Fibroblast of lung (primary cell): ENCODE data around the gene LDB1. TPM values are rescaled to one million over a fixed set of nuclear protein-coding genes. Genes with fewer than 3 reads are reported as not detected.
A peak's percentile ranks its signal among the peaks of the same experiment; 100 is the strongest.

ENCODE experiments used
- DNase-seq, 2 donors: peaks; one replicate each; pipeline versions ENCODE4 v3.0.0 to v3.0.0-alpha.2; 2010; ENCODE audit warnings: low read depth in 2 of 2
- H2AFZ ChIP-seq: 2 replicates; pipeline ENCODE4 v1.5.1; 2012; ENCODE audit warnings: low read length, control low read depth, inconsistent platforms
- H3K27ac ChIP-seq: 2 replicates; pipeline ENCODE4 v1.5.1; 2011; ENCODE audit warnings: low read length, control low read depth; ENCODE audit not compliant: insufficient read depth
- H3K27me3 ChIP-seq: 2 replicates; pipeline ENCODE4 v1.5.1; 2011; ENCODE audit warnings: mild to moderate bottlenecking, low read length; ENCODE audit not compliant: control insufficient read depth, insufficient read depth
- H3K36me3 ChIP-seq: 2 replicates; pipeline ENCODE4 v1.5.1; 2011; ENCODE audit warnings: low read length; ENCODE audit not compliant: control insufficient read depth, insufficient read depth
- H3K4me1 ChIP-seq: 2 replicates; pipeline ENCODE4 v1.5.1; 2011; ENCODE audit warnings: low read length; ENCODE audit not compliant: control insufficient read depth, insufficient read depth; ENCODE audit errors: extremely low read depth
- H3K4me2 ChIP-seq: 2 replicates; pipeline ENCODE4 v1.5.1; 2011; ENCODE audit warnings: low read length, control low read depth; ENCODE audit not compliant: insufficient read depth; ENCODE audit errors: extremely low read depth
- H3K4me3 ChIP-seq, 4 experiments: fragments of 200-600 bp in 1 of 4; sonication (generic) in 1 of 4; replicated peaks in 1 of 4; 2 replicates each; pipeline ENCODE4 v1.5.1; 2011 to 2016; ENCODE audit warnings: low read length in 4 of 4, low read depth in 3 of 4, mild to moderate bottlenecking in 3 of 4, control low read depth in 2 of 4, inconsistent platforms in 1 of 4, mixed read lengths in 1 of 4; ENCODE audit not compliant: insufficient read depth in 1 of 4; ENCODE audit errors: control extremely low read depth in 1 of 4
- H3K79me2 ChIP-seq: 2 replicates; pipeline ENCODE4 v1.5.1; 2012; ENCODE audit warnings: mild to moderate bottlenecking, low read length, inconsistent platforms; ENCODE audit not compliant: control insufficient read depth, insufficient read depth
- H3K9ac ChIP-seq: 2 replicates; pipeline ENCODE4 v1.5.1; 2011; ENCODE audit warnings: mild to moderate bottlenecking, low read length, control low read depth; ENCODE audit not compliant: insufficient read depth
- H3K9me3 ChIP-seq: 2 replicates; pipeline ENCODE4 v1.5.1; 2012; ENCODE audit warnings: low read depth, low read length; ENCODE audit not compliant: control insufficient read depth, insufficient read depth
- H4K20me1 ChIP-seq: 2 replicates; pipeline ENCODE4 v1.5.1; 2011; ENCODE audit warnings: low read length; ENCODE audit not compliant: control insufficient read depth, insufficient read depth; ENCODE audit errors: extremely low read depth
- CTCF ChIP-seq, 2 donors: IDR thresholded peaks in 1 of 2; conservative IDR thresholded peaks in 1 of 2; 1 replicate in 1 of 2; 2 replicates in 1 of 2; pipeline ENCODE4 v1.5.1; 2011 to 2012; ENCODE audit warnings: low read length in 2 of 2, control low read depth in 1 of 2, inconsistent platforms in 1 of 2, low read depth in 1 of 2, mild to moderate bottlenecking in 1 of 2
- EZH2 ChIP-seq: IDR thresholded peaks from 2 replicates; pipeline ENCODE4 v1.5.1; 2012; ENCODE audit warnings: low read length, control low read depth, mild to moderate bottlenecking; ENCODE audit errors: missing control alignments
- polyA plus RNA-seq, 2 donors: library from polyadenylated mRNA; depleted of rRNA in 1 of 2; stranded (reverse) in 1 of 2; unstranded in 1 of 2; fragments of >200 nt; gene quantifications; 2 replicates each; pipeline ENCODE4 v1.2.1, GENCODE V29; 2011 to 2012; ENCODE audit warnings: missing spikeins in 1 of 2
- total RNA-seq: library from RNA; depleted of rRNA; stranded (reverse); fragments of >200 nt; gene quantifications from 2 replicates; pipeline ENCODE4 v1.2.1, GENCODE V29; 2014

The LDB1 gene
- total and polyA plus RNA-seq, 2 donors (not counting 1 experiment from before 2014, with no cell fraction given) = 45.1 to 50.6 TPM

GRCh38 chr10:102119417-102120141 lies 589 bp downstream of the LDB1 start:
- H3K4me1 ChIP-seq = peaks cover 32% of the 10 kb centered on the region
- peaks cover 42% of the 10 kb centered on the region for H3K79me2 ChIP-seq

GRCh38 chr10:102118867-102119266 lies 1.3 kb downstream of the LDB1 start:
- Histone ChIP-seq H3K36me3 (no peaks in the 10 kb centered on the region), H3K4me1 (peaks cover 32% of the 10 kb centered on the region)

More at GRCh38 chr10:102119417-102120141, 589 bp downstream of the LDB1 start:
- H3K9me3 ChIP-seq = no peaks in the 10 kb centered on the region
- peak overlapping the region; percentile 99 for H3K4me2 ChIP-seq
- peak overlapping the region; percentile 71 to 91 (median 77) for H3K4me3 ChIP-seq
- peak overlapping the region; percentile 80 for H3K27ac ChIP-seq
- TF ChIP-seq CTCF (conservative IDR thresholded peaks at IDR 0.05 in 1 of 2, IDR thresholded peaks at IDR 0.05 in 1 of 2; ENCODE audit: low read depth in 1 of 2, low read length in 2 of 2) = no peak
- no peak for TF ChIP-seq EZH2
- H2AFZ ChIP-seq = no peak overlapping the region
- H3K9ac ChIP-seq = peak overlapping the region; percentile 86
- H3K36me3 ChIP-seq = no peaks in the 10 kb centered on the region
- H3K27me3 ChIP-seq = no peaks in the 10 kb centered on the region
- no peaks in the 10 kb centered on the region for H4K20me1 ChIP-seq
- peak; percentile 58 to 74 for DNase-seq

More at GRCh38 chr10:102118867-102119266, 1.3 kb downstream of the LDB1 start:
- TF ChIP-seq EZH2 = no peak
- no peak for TF ChIP-seq CTCF (conservative IDR thresholded peaks at IDR 0.05 in 1 of 2, IDR thresholded peaks at IDR 0.05 in 1 of 2; ENCODE audit: low read depth in 1 of 2, low read length in 2 of 2)
- H3K9ac ChIP-seq = no peak overlapping the region
- DNase-seq = peak in 1 of 2 donors; percentile 12
- H3K9me3 ChIP-seq = no peaks in the 10 kb centered on the region
- peak overlapping the region; percentile 99 for H3K4me2 ChIP-seq
- H3K79me2 ChIP-seq = peaks cover 48% of the 10 kb centered on the region
- peak overlapping the region; percentile 62 for H3K27ac ChIP-seq
- H3K4me3 ChIP-seq = peak overlapping the region; percentile 18 to 91 (median 54)
- no peak overlapping the region for H2AFZ ChIP-seq
- no peaks in the 10 kb centered on the region for H3K27me3 ChIP-seq
- H4K20me1 ChIP-seq = no peaks in the 10 kb centered on the region
